HL-60/S4 (cell line): ENCODE measurements around the gene HRH1.
"Not testable (repeated sequence)": the region's sequence is repeated elsewhere in the genome, so short reads cannot be mapped to it uniquely, and the experiment has no call there.

Experiments
- in situ Hi-C: fragments of 300-500 bp; cut with MboI; formaldehyde crosslinking; loops from 2 replicates; pipeline ENCODE4 v1.14.3; 2022; ENCODE audit warnings: low sequenced_read_pairs

The HRH1 gene

DNA sequence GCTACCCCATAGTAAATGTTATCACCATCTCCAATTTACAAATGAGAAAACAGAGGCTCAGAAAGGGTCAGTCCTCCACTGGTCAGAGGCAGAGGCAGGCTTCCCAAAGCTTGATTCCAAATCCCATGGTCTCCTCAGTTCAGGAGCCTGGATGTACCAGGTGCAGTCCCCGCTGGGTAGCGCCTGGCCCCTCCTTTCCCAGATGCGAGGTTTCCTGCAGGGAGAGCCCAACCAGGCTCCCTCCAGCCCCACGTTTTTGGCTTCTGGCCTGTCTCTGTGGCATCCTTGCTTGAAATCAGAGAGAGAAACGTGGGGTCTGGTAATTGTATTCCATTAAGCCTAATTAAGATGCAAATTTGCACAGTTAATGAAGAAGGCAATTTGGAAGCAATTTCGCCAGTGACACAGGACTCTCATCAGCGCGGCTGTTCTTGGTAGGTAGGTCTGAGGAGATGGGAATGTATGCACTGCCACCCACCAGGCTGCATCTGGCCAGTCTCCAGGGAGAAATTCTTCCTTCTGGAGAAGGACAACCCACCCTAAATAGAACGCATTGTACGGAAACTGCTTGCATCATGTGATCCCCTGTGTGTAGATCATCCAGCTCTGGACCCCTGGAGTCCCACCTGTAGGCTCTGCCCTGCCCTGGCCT is 50.5 kb downstream of the HRH1 start:
- in situ Hi-C loops = no loop called here

DNA sequence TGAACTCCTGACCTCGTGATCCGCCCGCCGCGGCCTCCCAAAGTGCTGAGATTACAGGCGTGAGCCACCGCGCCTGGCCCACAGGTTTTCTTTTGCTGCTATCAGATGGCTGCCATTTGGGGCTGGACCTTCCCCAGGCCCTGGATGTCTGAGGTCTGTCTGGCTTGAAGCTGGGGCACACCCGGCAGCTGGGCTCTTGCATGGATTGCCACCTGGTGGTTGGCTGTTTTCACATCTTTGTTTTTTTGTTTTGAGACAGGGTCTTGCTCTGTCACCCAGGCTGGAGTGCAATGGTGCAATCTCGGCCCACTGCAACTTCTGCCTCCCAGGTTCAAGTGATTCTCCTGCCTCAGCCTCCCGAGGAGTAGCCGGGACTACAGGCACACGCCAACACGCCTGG is 51.6 kb downstream of the HRH1 start:
- in situ Hi-C loops = not testable (repeated sequence)

DNA sequence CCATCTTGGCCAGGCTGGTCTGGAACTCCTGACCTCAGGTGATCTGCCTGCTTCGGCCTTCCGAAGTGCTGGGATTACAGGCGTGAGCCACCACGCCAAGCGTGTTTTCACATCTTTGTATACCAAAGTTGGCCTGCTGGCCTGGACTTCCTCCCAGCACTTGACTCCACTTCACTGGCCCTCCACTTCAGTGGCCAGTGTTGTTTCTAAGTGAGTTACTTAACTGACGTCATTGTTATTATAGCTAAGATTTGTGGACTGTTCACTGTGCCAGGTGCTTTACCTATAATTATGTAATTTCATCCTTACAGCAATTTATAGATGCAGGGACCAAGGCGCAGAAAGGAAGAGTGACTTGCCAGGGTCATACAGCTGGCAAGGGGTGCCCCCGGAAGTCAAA is 52.0 kb downstream of the HRH1 start:
- in situ Hi-C loops = no loop called here

DNA sequence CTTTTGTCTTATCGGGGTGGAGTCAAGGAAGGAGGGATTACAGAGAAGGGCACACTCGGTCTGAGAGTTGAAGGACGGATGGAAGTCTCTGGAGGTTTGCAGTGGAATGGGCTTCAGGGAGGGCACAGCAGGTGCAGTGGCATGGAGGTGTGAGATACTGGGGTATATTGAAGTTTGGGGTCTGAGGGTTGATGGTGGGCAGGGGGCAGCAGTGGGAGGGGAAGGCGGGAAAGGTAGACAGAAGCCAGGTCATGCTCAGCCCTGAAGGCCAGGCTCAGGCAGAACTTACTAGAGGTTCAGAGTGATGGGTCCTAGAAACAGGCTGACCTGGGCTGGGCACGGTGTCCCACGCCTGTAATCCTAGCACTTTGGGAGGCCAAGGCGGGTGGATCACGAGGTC is 52.7 kb downstream of the HRH1 start:
- in situ Hi-C loops = no loop called here

DNA sequence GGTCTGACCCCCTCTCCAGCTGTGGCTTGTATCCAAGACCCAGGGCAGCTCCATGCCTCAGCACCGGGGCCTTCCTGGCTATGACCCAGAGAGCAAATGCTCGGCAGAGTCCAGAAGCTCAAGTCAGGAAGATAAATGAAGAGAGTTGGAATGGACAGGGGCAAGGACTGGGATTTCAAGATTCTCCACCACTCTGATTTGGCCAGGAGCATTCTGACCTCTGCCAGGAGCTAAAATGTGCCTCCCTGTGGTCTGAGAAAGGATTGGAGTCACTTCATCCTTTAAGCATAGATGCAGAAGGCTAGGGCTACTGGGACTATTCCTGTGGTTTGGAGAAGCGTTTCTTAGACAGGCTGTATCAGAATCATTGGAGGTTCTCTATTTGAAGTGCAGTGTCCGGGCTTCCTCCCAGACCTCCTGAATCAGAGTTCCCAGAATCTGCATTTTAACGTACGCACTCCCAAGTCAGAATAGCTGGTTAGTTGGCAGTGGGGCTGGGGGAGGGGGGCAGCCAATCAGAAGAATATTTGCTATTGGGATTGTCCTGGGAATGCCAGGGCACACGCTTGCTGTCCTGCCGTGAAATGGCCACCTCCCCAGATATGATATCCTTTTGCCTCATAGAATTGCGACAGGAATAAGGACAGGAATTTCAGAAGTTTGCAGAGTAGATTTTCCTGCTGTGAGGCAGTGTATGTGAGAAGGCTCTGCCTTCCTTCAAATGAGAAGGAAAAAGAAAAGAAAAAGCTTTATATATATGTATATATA is 57.4 kb downstream of the HRH1 start:
- in situ Hi-C loops = no loop called here

DNA sequence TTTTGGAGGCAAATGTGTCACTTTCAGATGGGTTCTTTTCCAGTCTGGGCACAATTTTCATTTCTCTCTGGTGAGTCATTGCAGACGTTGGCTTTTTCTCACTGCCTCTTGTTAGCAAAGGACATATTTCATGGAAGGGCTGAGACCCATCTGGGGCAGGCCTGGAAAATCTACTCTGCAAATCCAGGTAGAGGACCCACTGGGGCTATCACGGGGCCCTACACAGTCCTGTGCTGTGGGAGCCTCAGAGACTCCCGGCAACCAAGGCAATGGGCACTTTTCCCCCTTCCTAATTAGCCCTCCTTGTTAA is 58.0 kb downstream of the HRH1 start:
- in situ Hi-C loops = no loop called here

DNA sequence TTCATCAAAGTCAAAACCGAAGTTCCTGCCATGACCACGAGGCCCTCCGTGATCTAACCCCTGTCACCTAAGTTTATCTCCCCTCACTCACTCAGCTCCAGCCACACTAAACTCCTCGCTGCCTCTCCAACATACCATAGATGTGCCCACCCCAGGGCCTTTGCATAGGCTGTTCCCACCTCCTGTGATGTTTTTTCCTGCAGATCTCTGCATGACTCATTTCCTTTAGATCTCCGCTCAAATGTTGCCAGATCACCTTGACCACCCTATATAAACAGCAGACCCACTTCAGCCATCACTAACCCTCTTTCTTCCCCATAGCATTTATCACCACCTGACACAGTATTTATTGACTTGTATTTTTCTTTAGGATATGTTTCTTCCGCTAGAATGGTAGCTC is 58.5 kb downstream of the HRH1 start:
- in situ Hi-C loops = no loop called here

DNA sequence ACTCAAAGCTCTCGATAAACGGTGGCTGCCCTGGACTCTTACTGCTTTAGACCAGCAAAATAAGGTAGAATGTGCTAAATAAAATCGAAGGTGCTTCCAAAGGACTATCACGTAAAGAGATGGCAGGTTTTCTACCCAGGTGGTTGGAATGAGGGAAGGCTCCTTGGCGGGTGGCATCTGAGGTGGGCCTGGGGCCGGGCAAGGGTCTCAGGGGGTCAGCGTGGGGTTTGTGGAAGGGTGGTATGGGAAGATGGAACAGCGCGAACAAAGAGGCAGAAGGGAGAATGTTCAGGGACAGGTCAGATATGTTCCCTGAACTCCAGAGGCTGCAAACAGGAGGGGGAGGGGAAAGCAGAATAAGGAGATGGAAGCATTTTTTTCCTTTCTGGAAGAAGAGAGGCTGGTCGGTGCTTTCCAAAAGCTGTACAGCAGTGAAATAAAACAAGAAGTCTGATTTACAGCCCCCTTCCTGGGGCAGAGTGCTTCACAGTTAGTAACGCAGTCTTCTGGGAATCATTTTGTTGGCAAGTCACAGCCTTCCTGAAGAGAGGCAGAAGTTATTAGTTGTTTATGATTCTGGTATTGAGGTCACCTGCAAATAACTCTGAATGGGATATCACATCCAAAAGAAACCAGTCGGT is 59.6 kb downstream of the HRH1 start:
- in situ Hi-C loops = no loop called here

DNA sequence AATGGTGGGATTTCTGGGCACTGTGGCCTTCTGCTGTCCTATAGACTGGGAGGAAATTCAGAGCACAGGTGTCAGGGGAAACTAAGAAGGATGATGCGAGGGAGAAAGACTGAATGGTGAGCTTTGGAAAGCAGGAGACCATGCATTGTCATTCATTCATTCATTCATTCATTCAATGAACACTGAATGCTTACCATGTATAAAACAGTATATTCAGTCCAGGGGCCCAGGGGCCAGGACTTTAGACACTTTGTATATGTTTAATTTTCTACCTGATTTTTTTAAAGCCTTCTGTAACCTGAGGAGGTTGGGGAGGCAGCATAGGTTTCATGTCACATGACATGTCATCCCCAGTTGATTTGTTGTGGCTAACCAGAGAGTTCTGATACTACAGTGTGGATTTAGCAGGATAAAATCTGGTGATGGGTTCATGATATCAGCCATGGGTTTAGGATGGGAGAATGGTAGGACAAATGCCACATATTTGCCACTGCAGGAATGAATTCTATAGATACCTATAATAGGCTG is 60.2 kb downstream of the HRH1 start:
- in situ Hi-C loops = no loop called here

DNA sequence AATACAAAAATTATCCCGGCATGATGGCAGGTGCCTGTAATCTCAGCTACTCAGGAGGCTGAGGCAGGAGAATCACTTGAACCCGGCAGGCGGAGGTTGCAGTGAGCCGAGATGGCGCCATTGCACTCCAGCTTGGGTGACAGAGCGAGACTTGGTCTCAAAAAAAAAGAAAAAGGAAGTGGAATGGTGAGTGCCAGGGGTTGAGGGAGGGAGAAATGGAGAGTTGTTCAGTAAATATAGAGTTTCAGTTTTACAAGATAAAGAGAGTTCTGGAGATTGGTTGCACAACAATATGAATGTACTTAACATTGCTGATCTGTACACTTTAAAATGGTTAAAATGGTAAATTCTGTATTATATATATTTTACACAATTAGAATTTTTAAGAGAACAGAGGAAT is 63.1 kb downstream of the HRH1 start:
- in situ Hi-C loops = not testable (repeated sequence)

DNA sequence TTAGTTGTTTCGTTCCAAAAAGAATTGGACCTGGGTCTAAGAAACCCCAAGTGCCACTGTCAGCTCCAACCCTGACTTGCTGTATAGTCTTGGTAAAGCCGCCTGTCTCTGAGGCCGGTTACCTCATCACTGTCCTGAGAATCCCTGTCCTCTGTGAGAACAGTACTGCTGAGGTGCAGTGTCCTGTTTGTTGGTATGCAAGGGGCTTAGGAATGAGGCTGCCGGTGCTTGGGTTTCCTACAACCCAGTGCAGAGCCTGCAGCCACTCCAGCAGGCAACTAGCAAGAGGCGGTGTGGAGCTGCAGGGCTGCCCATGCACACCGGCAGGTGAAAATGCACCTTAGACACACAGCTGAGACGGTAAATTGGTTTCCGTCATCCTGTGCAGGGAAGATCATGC is 65.9 kb downstream of the HRH1 start:
- in situ Hi-C loops = no loop called here

DNA sequence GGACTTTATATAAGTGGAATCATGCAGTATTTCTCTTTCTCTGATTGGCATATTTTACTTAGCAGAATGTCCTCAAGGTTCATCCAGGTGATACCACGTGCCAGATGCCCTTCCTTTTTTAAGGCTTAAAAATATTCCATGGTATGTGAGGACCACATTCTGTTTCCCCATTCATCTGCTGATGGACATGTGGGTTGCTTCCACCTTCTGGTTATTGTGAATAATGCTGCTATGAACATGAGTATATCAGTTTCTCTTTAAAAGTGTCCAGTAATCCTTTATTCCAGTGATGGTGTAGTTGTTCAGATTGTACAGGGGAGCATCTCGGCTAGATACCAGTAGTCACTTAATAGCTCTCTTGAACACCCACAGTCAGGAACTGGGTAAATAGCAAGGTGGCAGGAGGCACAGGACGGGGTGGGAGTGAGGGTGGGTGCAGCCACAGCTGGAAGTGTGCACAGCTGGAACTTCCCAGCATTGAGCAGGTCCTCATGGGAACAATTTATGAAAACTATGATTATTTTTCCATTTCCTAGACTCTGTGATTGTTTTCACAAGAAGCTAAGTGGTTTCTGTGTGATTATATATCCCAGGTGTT is 67.6 kb downstream of the HRH1 start:
- in situ Hi-C loops = no loop called here

DNA sequence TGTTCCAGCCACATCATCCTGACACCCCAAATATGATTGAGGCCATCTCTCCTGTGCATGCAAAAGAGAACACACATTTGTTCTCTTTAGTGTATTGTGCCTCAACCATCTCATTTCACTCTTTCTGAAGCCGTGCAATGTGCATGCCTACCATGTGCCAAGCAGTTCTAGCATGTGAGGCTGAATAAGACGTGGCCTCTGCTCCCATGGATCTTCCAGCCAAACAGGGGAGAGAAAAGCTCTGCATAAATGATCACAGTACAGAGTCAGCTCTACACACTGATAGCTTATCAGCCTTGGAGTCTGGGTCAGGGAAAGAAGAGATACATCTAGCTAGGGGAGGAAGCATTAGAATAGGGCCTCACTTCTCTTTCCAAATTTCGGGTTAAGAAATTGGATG is 69.7 kb downstream of the HRH1 start:
- in situ Hi-C loops = no loop called here

DNA sequence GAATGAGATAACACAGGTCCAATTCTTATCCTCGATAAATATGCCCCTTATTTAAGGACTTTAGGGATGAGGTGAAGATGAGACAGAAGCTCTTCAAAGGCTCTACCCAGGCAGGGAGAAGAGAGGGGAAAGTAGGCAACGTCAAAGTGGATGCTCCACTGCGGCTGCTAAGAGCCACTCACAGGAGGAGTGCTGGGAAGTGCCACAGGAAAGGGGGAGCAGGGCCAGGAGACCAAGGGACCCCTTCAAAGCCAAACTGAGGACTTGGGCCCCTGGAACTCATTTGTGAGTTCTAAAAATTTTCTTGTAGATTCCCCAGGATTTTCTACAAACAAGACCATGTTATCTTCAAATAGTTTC is 70.6 kb downstream of the HRH1 start:
- in situ Hi-C loops = loop anchor here (25.0 kb wide), 2 partner anchors 112 to 437 kb away; no protein-coding TSS in a partner anchor

DNA sequence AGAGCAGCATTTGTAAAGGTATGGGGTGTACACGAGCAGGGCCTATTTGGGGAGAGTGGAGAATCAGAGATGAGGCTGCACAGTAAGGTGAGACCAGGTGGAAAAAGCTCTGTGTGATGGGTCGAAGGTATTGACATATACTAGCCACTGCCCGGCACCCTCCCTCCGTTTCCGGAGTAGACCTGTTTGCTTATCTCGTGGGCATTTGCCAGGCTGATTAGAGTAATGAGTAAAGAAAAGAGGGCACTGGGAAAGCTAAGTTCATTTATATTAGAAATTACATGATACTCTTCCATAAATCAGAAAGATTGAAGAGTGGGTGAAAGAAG is 71.7 kb downstream of the HRH1 start:
- in situ Hi-C loops = loop anchor here (25.0 kb wide), 2 partner anchors 111 to 436 kb away; no protein-coding TSS in a partner anchor

DNA sequence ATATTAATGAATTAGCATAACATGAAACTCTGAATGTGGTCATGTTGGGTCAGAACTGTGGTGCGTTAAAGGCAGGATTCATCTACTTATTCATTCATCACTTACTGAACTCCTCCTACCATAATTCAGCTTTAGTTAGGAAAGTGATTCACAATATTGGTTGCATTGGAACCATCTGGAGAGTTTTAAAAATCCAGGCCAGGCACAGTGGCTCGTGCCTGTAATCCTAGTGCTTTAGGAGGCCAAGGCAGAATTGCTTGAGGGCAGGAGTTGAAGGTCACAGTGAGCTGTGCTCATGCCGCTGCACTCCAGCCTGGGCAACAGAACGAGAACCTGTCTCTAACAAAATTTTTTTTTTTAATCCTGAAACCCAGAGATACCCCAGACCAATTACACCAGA is 73.7 kb downstream of the HRH1 start:
- in situ Hi-C loops = loop anchor here (25.0 kb wide), 2 partner anchors 109 to 434 kb away; no protein-coding TSS in a partner anchor

DNA sequence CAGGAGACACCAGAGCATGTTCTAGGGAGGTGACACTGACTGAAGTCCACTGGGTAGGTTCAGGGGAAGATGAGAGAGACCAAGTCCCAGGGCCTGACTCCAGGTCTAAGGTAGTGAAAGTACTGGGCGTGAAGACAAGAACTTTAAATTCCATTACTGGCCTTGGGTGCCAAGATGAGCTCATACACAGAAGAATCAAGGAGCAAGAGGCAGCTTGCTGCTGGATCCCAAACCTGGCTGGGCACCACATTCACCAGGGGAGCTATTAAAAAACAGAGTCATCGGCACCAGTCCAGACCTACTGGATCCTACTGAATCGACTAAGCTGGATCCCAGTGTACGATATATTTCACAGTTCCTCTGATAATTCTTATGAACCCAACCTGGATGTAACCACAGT is 75.8 kb downstream of the HRH1 start:
- in situ Hi-C loops = loop anchor here (25.0 kb wide), 2 partner anchors 107 to 432 kb away; no protein-coding TSS in a partner anchor

DNA sequence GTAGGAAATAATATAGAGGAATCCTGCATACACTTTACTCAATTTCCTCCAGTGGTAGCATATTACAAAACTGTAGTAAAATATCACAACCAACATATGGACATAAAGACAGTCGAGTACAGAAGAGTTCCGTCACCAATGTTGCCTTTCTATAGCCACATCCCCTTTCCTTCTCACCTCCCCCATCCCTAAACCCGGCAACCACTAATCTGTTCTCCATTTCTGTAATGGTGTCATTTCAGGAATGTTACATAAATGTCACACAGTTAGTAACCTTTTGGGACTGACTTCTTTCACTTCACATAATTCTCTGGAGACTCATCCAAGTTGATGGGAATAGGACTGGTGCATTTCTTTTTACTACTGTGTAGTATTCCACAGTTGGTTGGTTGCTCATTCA is 76.5 kb downstream of the HRH1 start:
- in situ Hi-C loops = loop anchor here (25.0 kb wide), 2 partner anchors 106 to 431 kb away; no protein-coding TSS in a partner anchor

DNA sequence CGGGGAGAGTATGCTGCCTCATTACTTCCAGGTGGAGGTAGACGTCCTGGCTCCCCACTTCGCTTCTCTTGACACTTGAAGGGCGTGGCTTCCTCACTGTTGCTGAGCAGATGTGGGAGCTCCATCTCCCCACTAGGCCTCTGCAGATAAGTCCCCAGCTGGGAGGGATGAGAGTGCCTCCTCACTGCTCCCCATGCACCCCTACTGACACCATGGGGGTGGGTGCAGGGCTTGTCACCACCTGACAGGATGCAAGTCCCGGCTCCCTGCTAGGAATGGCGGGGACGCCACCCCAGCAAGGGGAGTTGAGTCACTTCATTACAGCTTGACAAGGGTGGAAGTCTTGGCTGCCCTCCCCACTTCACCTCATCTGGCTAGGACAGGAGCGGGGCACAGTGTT is 81.1 kb downstream of the HRH1 start:
- in situ Hi-C loops = loop anchor here (25.0 kb wide), 2 partner anchors 102 to 427 kb away; no protein-coding TSS in a partner anchor

DNA sequence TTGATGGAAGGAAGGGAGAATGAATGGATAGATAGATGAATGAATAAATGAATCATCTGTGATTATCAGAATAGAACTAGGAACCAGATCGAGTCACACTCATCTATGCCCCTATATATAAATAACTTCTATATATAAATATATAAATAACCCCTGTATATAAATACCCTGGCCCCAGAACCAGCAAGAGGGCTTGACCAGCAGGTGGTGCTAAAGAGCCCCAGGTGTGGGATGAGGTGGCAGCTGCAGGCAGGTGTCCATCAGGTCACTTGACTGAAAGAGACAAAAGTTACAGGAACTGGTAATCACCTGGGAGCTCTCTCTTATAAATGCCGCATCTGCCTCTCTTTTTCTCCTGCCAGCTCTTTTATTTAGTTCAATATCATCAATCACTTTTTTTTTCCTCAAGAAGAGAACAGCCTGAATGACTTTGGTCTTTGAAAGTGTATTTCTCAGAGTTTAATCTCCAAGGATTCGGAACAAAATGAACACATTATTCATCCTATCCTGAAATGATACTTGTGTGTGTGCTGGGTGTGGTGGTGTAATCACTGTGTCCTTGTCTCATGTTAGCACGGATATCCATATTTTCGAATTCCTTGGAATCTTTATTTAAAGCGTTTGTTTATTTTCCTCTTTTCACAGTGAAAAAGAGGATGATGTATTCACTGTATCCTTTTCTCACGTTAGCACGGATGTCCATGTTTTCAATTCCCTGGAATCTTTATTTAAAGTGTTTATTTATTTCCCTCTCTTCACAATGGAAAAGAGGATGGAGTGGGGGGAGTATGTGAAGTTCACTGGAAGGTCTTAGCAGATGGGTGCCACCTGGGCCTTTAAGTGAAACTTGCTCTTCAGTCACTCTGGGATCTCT is 82.5 kb downstream of the HRH1 start:
- in situ Hi-C loops = loop anchor here (25.0 kb wide), 2 partner anchors 100 to 425 kb away; no protein-coding TSS in a partner anchor
